Activated naive CD4-positive, alpha-beta T cell treated with anti-CD3 and anti-CD28 coated beads for 36 hours (primary cell): ENCODE measurements around the gene ABCA3. TPM values are rescaled to one million over a fixed set of nuclear protein-coding genes. Genes with fewer than 3 reads are reported as not detected.

Source experiments
- CTCF ChIA-PET: fragments of 350-600 bp; sonication (Branson Sonifier 250); formaldehyde crosslinking; loops from one replicate; lab custom pipeline; 2021; ENCODE audit warnings: antibody characterized with exemption; lab: Charles Lee
- DNase-seq: peaks from one replicate; pipeline ENCODE4 v3.0.0-alpha.2; 2020
- H3K27ac Mint-ChIP-seq: one replicate; pipeline ENCODE4 v1.8.0; 2021; ENCODE audit warnings: mild to moderate bottlenecking, mixed read lengths
- H3K27me3 Mint-ChIP-seq: one replicate; pipeline ENCODE4 v1.8.0; 2021; ENCODE audit warnings: low read depth, mixed read lengths
- H3K36me3 Mint-ChIP-seq: one replicate; pipeline ENCODE4 v1.8.0; 2021; ENCODE audit warnings: low read depth, mixed read lengths
- H3K4me1 Mint-ChIP-seq: one replicate; pipeline ENCODE4 v1.8.0; 2021; ENCODE audit warnings: low read depth, mixed read lengths
- H3K4me3 Mint-ChIP-seq: one replicate; pipeline ENCODE4 v1.8.0; 2021; ENCODE audit warnings: mild to moderate bottlenecking, moderate library complexity, mixed read lengths
- H3K9me3 Mint-ChIP-seq: one replicate; pipeline ENCODE4 v1.8.0; 2021; ENCODE audit warnings: mixed read lengths
- intact Hi-C: fragments of 100-400 bp; cut with micrococcal nuclease; formaldehyde crosslinking; loops from one replicate; pipeline ENCODE4 v1.15.1; 2023
- total RNA-seq, 2 experiments: library from RNA; stranded (reverse); gene quantifications; one replicate each; pipeline ENCODE4 v1.2.3, GENCODE V29; 2021

Gene ABCA3
- total RNA-seq, 2 experiments from 2014 or later = 2.6 to 3.1 TPM

DNA sequence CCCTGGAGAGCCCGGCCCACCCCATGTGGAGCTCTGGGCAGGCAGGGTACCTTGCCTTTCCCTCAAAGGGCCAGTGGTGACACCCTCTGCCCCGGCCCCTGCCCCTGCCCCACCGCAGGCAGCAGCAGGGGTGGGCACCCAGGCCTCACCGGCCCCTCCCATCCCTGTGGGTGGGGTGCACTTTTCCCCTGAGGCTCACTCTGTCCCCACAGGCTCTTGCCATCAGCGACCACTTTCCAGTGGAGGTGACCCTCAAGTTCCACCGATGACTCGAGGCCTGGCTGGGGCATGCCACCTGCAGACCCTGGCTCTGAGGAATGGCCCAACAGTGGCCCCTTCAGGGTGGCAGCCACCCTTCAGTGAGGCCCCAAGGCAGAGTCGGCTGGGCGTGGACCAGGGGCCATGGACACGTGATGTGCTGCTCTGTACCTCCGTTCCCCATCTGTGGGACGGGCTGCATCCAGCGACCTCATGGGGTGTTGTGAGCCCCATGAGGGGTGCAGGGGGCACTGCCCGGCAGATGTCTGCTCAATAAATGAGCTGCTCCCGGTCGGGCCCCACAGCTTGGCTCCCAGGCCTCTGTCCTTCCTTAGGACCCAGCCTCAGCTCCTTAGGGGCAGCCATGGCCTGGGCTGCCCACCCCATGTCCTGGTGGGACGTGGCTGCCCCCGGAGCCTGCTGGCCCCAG lies 102.2 kb downstream of the ABCA3 start:
- CTCF ChIA-PET = interaction anchor here (0.6 kb wide), 1 partner anchor 14 kb away, joined by 3 read pairs; no protein-coding TSS in a partner anchor
- no peaks in the 10 kb centered on the region for H3K4me1 Mint-ChIP-seq

DNA sequence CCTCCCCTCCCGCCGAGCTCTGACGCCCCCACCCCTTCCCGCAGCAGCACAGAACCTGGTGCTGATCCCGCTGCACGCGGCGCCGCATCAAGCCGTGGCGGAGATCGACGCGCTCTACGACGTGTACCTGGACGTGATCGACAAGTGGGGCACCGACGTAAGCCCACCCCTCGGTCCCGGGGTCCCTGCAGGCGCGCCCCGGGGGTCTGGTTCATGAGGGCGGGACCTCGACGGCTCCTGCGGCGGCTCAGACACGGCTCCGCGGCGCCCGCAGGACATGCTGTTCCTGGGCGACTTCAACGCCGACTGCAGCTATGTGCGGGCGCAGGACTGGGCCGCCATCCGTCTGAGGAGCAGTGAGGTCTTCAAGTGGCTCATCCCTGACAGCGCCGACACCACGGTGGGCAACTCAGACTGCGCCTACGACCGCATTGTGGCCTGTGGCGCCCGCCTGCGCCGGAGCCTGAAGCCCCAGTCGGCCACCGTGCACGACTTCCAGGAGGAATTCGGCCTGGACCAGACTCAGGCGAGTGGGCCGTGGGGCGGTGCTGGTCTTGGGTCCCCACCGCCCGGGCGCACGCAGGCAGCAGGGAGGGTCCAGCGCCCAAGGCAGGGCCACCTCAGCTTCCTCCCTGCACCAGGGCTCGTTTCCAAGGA lies 102.9 kb downstream of the ABCA3 start:
- intact Hi-C loops = no loop called here
- CTCF ChIA-PET = no interaction called here
- H3K9me3 Mint-ChIP-seq = no peaks in the 10 kb centered on the region
- no peak overlapping the region for H3K4me3 Mint-ChIP-seq
- no peak for DNase-seq
- H3K36me3 Mint-ChIP-seq = peaks cover 11% of the 10 kb centered on the region
- no peaks in the 10 kb centered on the region for H3K27me3 Mint-ChIP-seq
- no peaks in the 10 kb centered on the region for H3K4me1 Mint-ChIP-seq
- H3K27ac Mint-ChIP-seq = no peak overlapping the region

More for the DNA sequence above, 102.2 kb downstream of the ABCA3 start:
- no peak overlapping the region for H3K4me3 Mint-ChIP-seq
- H3K9me3 Mint-ChIP-seq = no peaks in the 10 kb centered on the region
- no peak for DNase-seq
- no peaks in the 10 kb centered on the region for H3K27me3 Mint-ChIP-seq
- intact Hi-C loops = no loop called here
- no peak overlapping the region for H3K27ac Mint-ChIP-seq
- peaks cover 11% of the 10 kb centered on the region for H3K36me3 Mint-ChIP-seq

DNA sequence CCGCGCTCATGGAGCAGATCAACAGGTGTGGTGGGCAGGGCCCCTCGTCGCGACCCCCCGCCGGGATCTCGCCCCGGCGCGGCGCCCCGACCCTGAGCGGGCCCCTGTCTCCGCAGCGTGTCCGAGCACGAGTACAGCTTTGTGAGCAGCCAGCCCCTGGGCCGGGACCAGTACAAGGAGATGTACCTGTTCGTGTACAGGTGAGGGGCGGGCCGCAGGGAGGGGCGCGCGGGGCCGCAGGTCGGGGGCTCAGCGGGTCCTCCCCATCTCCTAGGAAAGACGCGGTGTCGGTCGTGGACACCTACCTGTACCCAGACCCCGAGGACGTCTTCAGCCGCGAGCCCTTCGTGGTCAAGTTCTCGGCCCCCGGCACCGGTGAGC lies 103.4 kb downstream of the ABCA3 start:
- Mint-ChIP-seq H3K4me1 (no peaks in the 10 kb centered on the region), H3K4me3 (no peak overlapping the region), H3K36me3 (peaks cover 9% of the 10 kb centered on the region), H3K27ac (no peak overlapping the region), H3K9me3 (no peaks in the 10 kb centered on the region), H3K27me3 (no peaks in the 10 kb centered on the region)
- no peak for DNase-seq
- CTCF ChIA-PET = no interaction called here
- intact Hi-C loops = no loop called here

DNA sequence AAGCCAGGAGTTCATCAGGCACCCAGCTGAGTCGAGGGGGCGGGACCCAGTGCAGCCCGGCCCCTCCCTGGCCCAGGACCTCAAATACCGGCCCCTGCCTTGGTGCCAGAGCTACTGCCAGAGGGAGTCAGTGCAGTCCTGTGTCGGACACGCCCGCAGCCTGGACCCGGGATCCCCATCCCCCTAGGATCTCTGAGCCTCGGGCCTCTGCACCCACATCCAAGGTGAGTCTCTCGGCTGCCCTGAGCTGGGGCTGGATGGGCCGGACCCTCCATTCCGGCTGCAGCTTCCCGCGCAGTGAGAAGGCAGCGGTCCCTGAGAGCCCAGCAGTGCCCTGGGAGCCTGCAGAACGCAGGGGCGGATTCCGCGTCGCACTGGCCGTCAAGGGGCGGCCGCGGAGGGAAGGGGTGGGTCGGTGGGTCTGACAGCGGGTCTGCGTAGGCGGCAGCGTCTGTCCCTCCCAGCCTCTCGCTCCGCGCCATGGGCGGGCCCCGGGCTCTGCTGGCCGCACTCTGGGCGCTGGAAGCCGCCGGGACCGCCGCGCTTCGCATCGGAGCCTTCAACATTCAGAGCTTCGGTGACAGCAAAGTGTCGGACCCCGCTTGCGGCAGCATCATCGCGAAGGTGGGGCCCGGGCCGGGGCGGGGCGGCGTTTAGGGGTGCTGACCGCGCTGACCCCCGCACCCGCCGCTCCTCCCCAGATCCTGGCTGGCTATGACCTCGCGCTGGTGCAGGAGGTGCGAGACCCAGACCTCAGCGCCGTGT lies 104.0 kb downstream of the ABCA3 start, which contains the start of gene DNASE1L2:
TSS of gene DNASE1L2 (plus strand) at position 108 of the 765 bp plus-strand sequence. CDS start at position 481, 373 bp downstream.
- CTCF ChIA-PET = no interaction called here

DNA sequence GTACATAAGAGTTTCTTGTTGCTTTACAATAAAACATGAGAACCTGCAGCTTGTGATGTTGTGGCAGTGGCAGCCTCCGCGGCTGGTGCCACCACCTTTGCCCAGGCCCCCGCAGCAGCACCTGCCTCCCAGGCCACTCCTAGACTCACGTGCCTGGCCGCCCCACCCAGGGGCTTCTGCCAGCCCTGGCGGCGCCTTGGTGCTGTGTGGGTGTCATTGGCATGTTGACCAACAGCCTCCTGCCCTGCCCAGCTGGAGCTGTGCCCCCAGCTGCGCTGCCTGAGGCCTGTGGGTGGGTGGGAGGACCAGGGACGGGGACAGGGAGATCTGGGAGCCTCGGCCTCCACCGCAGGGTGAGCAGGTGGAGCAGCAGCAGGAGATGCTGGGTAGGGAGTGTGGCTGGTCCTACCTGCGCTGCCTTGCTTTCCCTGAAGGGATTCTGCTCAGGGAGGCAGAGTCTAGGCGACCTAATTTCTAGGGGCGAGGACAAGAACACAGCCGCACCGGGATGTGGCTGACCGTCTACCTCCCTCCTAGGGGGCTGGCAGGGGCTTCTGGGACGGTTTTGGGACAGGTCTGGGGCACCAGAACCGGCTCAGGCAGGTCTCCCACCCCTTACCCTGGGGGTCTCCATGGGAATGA lies 104.7 kb downstream of the ABCA3 start:
- intact Hi-C loops = no loop called here
- no peak overlapping the region for H3K27ac Mint-ChIP-seq
- H3K9me3 Mint-ChIP-seq = no peaks in the 10 kb centered on the region
- no peaks in the 10 kb centered on the region for H3K27me3 Mint-ChIP-seq
- no peaks in the 10 kb centered on the region for H3K4me1 Mint-ChIP-seq
- no peak for DNase-seq
- H3K36me3 Mint-ChIP-seq = peaks cover 15% of the 10 kb centered on the region
- CTCF ChIA-PET = no interaction called here
- no peak overlapping the region for H3K4me3 Mint-ChIP-seq

More for the DNA sequence above, 104.0 kb downstream of the ABCA3 start, which contains the start of gene DNASE1L2:
- Mint-ChIP-seq H3K36me3 (peaks cover 12% of the 10 kb centered on the region), H3K4me1 (no peaks in the 10 kb centered on the region), H3K4me3 (no peak within 1 kb of the TSS), H3K27me3 (no peaks in the 10 kb centered on the region), H3K9me3 (no peaks in the 10 kb centered on the region), H3K27ac (no peak within 1 kb of the TSS)
- no peak for DNase-seq
- intact Hi-C loops = no loop called here

DNA sequence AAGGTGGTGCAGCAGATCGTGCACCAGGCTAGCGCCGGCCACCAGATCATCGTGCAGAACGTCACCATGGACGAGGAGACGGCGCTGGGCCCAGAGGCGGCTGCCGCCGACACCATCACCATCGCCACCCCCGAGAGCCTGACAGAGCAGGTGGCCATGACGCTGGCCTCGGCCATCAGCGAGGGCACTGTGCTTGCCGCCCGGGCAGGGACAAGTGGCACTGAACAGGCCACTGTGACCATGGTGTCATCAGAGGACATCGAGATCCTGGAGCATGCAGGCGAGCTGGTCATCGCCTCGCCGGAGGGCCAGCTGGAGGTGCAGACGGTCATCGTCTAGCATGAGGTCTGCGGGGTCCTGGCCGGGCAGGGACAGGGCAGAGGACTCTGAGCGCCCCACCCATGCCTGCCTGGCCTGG lies 105.3 kb downstream of the ABCA3 start:
- H3K9me3 Mint-ChIP-seq = no peaks in the 10 kb centered on the region
- no peak overlapping the region for H3K4me3 Mint-ChIP-seq
- H3K27ac Mint-ChIP-seq = no peak overlapping the region
- CTCF ChIA-PET = no interaction called here
- H3K4me1 Mint-ChIP-seq = no peaks in the 10 kb centered on the region
- intact Hi-C loops = no loop called here
- no peaks in the 10 kb centered on the region for H3K27me3 Mint-ChIP-seq
- DNase-seq = no peak
- peaks cover 15% of the 10 kb centered on the region for H3K36me3 Mint-ChIP-seq

DNA sequence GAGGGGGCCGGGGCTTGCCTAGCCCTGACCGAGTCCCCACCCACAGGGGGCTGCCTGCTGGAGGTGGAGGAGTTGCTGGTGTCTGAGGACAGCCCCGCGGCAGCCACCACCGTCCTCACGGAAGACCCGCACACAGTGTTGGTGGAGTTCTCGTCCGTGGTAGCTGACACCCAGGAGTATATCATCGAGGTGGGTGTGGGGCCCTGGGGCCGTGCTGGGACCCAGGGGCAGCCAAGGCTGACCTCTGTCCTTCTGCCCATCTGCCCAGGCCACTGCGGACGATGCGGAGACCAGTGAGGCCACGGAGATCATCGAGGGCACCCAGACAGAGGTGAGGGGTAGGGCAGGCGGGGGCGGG lies 105.7 kb downstream of the ABCA3 start:
- Mint-ChIP-seq H3K27ac (no peak overlapping the region), H3K4me1 (no peaks in the 10 kb centered on the region), H3K4me3 (no peak overlapping the region), H3K36me3 (peaks cover 18% of the 10 kb centered on the region), H3K9me3 (no peaks in the 10 kb centered on the region), H3K27me3 (no peaks in the 10 kb centered on the region)
- intact Hi-C loops = no loop called here
- DNase-seq = no peak
- CTCF ChIA-PET = no interaction called here

DNA sequence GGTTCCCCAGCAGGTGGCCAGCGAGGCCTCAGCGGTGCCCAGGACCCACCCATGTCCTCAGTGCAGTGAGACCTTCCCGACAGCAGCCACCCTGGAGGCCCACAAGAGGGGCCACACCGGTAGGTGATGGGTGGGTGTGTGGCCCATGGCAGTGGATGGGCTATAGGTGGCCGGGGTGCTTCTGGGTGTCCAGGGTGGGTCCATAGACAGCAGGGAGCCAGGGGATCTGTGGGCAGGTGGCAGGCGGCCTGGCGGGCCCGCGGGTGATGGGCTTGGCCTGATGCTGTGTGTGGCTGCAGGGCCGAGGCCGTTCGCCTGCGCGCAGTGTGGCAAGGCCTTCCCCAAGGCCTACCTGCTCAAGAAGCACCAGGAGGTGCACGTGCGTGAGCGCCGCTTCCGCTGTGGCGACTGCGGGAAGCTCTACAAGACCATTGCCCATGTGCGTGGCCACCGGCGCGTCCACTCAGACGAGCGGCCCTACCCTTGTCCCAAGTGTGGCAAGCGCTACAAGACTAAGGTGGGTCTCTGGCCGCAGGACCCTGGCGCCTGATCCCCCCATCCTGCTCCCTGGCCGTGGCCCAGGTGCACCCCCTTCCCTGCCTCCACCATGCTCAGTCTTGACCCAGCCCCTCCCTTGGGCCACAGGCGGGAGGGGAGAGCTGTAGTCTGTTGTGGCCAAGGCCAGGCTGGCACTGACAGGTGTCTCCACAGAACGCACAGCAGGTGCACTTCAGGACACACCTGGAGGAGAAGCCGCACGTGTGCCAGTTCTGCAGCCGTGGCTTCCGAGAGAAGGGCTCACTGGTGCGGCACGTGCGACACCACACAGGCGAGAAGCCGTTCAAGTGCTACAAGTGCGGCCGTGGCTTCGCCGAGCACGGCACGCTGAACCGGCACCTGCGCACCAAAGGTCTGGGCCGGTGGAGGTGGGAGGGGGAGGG lies 106.4 kb downstream of the ABCA3 start:
- no peak overlapping the region for H3K27ac Mint-ChIP-seq
- intact Hi-C loops = no loop called here
- H3K9me3 Mint-ChIP-seq = no peaks in the 10 kb centered on the region
- DNase-seq = no peak
- CTCF ChIA-PET = no interaction called here
- peaks cover 22% of the 10 kb centered on the region for H3K36me3 Mint-ChIP-seq
- no peak overlapping the region for H3K4me3 Mint-ChIP-seq
- no peaks in the 10 kb centered on the region for H3K27me3 Mint-ChIP-seq
- no peaks in the 10 kb centered on the region for H3K4me1 Mint-ChIP-seq

DNA sequence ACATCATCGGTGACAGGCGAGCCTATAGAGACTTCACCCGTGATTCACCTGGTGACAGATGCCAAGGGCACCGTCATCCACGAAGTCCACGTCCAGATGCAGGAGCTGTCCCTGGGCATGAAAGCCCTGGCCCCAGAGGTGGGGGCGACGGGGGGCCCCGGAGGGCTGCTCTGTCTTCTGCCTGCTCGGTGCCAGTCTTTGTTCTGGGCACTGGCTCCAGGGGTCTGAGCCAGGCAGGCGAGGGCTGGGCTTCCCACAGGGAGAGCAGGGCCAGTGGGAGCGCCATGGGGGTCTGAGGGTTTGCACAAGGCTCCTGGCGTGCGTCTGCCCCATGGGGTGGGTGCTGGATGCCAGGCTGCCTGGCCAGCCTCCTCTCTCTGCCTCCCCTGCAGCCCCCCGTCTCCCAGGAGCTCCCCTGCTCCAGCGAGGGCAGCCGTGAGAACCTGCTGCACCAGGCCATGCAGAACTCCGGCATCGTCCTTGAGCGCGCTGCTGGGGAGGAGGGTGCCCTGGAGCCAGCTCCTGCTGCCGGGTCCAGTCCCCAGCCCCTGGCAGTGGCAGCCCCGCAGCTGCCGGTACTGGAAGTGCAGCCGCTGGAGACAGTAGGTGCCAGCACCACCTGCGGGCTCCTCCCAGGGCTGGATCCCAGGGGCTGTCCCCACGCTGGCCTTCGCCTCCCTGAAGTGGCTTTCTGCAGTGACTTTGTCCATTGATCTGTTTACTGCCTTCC lies 107.3 kb downstream of the ABCA3 start:
- CTCF ChIA-PET = no interaction called here
- Mint-ChIP-seq H3K27ac (no peak overlapping the region), H3K36me3 (peaks cover 22% of the 10 kb centered on the region), H3K27me3 (no peaks in the 10 kb centered on the region), H3K4me3 (no peak overlapping the region), H3K4me1 (no peaks in the 10 kb centered on the region), H3K9me3 (no peaks in the 10 kb centered on the region)
- no peak for DNase-seq
- intact Hi-C loops = no loop called here

DNA sequence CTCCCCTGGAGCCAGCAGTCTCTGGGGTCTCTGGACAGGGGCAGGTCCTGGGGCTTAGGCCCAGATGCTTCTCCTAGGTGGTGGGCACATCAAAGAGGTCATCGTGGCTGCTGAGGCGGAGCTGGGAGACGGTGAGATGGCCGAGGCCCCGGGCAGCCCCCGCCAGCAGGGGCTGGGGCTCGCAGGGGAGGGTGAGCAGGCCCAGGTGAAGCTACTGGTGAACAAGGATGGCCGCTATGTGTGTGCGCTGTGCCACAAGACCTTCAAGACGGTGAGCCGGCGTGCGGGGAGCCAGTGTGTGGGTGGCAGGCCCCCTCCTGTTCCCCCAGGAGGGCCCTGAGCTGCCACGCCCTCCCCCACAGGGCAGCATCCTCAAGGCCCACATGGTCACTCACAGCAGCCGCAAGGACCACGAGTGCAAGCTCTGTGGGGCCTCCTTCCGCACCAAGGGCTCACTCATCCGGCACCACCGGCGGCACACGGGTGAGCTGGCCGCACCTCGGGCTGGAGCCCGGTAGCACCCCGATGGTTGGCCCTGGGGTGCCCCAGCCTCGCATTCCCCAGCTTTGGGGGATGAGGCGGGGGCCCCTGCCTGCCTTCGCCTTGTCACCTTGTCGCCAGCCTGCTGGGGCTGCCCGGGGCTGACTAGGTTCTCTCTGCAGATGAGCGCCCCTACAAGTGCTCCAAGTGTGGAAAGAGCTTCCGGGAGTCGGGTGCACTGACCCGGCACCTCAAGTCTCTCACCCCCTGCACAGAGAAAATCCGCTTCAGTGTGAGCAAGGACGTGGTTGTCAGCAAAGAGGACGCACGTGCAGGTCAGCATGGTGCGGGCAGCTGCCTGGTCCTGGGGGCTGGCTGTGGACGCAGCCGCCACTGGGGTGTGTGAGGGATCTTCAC lies 108.2 kb downstream of the ABCA3 start:
- intact Hi-C loops = no loop called here
- Mint-ChIP-seq H3K36me3 (peaks cover 22% of the 10 kb centered on the region), H3K9me3 (no peaks in the 10 kb centered on the region)

More for the DNA sequence above, 108.2 kb downstream of the ABCA3 start:
- Mint-ChIP-seq H3K4me3 (no peak overlapping the region), H3K4me1 (no peaks in the 10 kb centered on the region), H3K27ac (no peak overlapping the region), H3K27me3 (no peaks in the 10 kb centered on the region)
- no peak for DNase-seq
- CTCF ChIA-PET = no interaction called here
